ENCODE measurements around the gene USP4. TPM values are rescaled to one million over a fixed set of nuclear protein-coding genes. Genes with fewer than 3 reads are reported as not detected.
"Not testable (repeated sequence)": the region's sequence is repeated elsewhere in the genome, so short reads cannot be mapped to it uniquely, and the experiment has no call there.

Gene USP4
- total RNA-seq, 1 donor from 2014 or later = 48.8 TPM

- Mint-ChIP-seq H3K4me3 (no peak overlapping the region), H3K27ac (no peak overlapping the region), H3K36me3 (no peaks in the 10 kb centered on the region), H3K4me1 (ENCODE audit: unreplicated experiment) (peaks cover 4% of the 10 kb centered on the region), H3K9me3 (no peaks in the 10 kb centered on the region), H3K27me3 (no peaks in the 10 kb centered on the region)
- TF ChIP-seq, protein P1, sequence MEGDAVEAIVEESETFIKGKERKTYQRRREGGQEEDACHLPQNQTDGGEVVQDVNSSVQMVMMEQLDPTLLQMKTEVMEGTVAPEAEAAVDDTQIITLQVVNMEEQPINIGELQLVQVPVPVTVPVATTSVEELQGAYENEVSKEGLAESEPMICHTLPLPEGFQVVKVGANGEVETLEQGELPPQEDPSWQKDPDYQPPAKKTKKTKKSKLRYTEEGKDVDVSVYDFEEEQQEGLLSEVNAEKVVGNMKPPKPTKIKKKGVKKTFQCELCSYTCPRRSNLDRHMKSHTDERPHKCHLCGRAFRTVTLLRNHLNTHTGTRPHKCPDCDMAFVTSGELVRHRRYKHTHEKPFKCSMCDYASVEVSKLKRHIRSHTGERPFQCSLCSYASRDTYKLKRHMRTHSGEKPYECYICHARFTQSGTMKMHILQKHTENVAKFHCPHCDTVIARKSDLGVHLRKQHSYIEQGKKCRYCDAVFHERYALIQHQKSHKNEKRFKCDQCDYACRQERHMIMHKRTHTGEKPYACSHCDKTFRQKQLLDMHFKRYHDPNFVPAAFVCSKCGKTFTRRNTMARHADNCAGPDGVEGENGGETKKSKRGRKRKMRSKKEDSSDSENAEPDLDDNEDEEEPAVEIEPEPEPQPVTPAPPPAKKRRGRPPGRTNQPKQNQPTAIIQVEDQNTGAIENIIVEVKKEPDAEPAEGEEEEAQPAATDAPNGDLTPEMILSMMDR (conservative IDR thresholded peaks at IDR 0.05) = no peak
- DNase-seq (ENCODE audit: extremely low spot score, unreplicated experiment) = no peak
These were observed 91.0 kb downstream of the USP4 start for GRCh38 chr3:49248840-49249227.

- TF ChIP-seq, protein P1 (conservative IDR thresholded peaks at IDR 0.05) = no peak
- no peaks in the 10 kb centered on the region for H3K27me3 Mint-ChIP-seq
- H3K9me3 Mint-ChIP-seq = no peaks in the 10 kb centered on the region
- no peak for DNase-seq (ENCODE audit: extremely low spot score, unreplicated experiment)
- no peak overlapping the region for H3K4me3 Mint-ChIP-seq
- H3K4me1 Mint-ChIP-seq (ENCODE audit: unreplicated experiment) = peaks cover 2% of the 10 kb centered on the region
- H3K36me3 Mint-ChIP-seq = no peaks in the 10 kb centered on the region
- no peak overlapping the region for H3K27ac Mint-ChIP-seq
These were observed 95.2 kb downstream of the USP4 start for GRCh38 chr3:49244581-49245205.

DNA sequence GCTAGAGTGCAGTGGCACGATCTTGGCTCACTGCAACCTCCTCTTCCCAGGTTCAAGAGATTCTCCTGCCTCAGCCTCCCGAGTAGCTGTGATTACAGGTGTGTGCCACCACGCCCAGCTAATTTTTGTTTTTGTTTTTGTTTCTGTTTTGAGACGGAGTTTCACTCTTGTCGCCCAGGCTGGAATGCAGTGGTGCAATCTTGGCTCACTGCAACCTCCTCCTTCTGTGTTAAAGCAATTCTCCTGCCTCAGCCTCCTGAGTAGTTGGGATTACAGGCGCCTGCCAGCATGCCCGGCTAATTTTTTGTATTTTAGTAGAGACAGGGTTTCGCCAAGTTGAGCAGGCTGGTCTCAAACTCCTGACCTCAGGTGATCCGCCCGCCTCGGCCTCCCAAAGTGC, 99.8 kb downstream of the USP4 start:
- H3K4me1 Mint-ChIP-seq (ENCODE audit: unreplicated experiment); DNase-seq (ENCODE audit: extremely low spot score, unreplicated experiment); H3K27me3 Mint-ChIP-seq; H3K36me3 Mint-ChIP-seq; H3K4me3 Mint-ChIP-seq; H3K9me3 Mint-ChIP-seq: not testable (repeated sequence)
- peak overlapping the region; percentile 74 for H3K27ac Mint-ChIP-seq

GRCh38 chr3:49238274-49239127, 101.4 kb downstream of the USP4 start:
- peaks cover 6% of the 10 kb centered on the region for H3K9me3 Mint-ChIP-seq
- no peaks in the 10 kb centered on the region for H3K27me3 Mint-ChIP-seq
- TF ChIP-seq, protein P1 (conservative IDR thresholded peaks at IDR 0.05) = no peak
- H3K4me3 Mint-ChIP-seq = peak overlapping the region; percentile 65
- H3K36me3 Mint-ChIP-seq = peaks cover 7% of the 10 kb centered on the region
- no peak for DNase-seq (ENCODE audit: extremely low spot score, unreplicated experiment)
- H3K4me1 Mint-ChIP-seq (ENCODE audit: unreplicated experiment) = peaks cover 4% of the 10 kb centered on the region
- H3K27ac Mint-ChIP-seq = peak overlapping the region; percentile 83

DNA sequence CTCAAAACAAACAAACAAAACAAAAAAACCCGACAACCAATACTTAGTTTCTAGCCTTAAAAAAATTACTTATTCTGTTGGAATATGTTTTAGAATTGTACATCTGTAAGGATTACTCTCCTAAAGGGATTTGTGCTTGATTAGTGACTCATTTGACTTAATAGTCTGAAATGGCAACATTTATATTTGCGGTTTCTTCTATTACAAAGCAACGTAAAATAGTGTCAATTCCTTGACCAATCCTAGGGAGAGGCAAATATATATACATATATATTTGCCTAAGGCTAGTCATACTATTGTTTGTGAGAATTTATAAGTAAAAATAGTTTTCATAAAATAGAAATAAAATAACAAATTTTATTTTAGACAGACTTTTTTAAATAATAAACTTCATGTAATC, 102.5 kb downstream of the USP4 start:
- H3K4me1 Mint-ChIP-seq (ENCODE audit: unreplicated experiment) = peaks cover 4% of the 10 kb centered on the region
- no peak overlapping the region for H3K4me3 Mint-ChIP-seq
- peaks cover 11% of the 10 kb centered on the region for H3K9me3 Mint-ChIP-seq
- TF ChIP-seq, protein P1 (conservative IDR thresholded peaks at IDR 0.05) = no peak
- H3K27me3 Mint-ChIP-seq = no peaks in the 10 kb centered on the region
- H3K36me3 Mint-ChIP-seq = peaks cover 7% of the 10 kb centered on the region
- no peak overlapping the region for H3K27ac Mint-ChIP-seq
- DNase-seq (ENCODE audit: extremely low spot score, unreplicated experiment) = no peak

GRCh38 chr3:49236226-49236625, 103.6 kb downstream of the USP4 start:
- Mint-ChIP-seq H3K9me3 (peaks cover 15% of the 10 kb centered on the region), H3K4me1 (ENCODE audit: unreplicated experiment) (peaks cover 4% of the 10 kb centered on the region)

DNA sequence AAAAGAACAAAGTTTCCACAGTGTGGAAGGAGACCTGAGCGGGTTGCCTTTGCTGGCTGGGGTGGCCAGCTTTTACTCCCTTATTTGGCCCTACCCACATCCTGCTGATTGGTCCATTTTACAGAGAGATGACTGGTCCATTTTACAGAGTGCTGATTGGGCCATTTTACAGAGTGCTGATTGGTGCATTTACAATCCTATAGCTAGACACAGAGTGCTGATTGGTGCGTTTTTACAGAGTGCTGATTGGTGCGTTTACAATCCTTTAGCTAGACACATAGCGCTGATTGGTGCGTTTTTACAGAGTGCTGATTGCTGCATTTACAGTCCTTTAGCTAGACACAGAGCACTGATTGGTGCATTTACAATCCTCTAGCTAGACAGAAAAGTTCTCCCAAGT, 111.0 kb downstream of the USP4 start:
- H3K4me3 Mint-ChIP-seq; H3K27me3 Mint-ChIP-seq; DNase-seq (ENCODE audit: extremely low spot score, unreplicated experiment); H3K36me3 Mint-ChIP-seq; H3K4me1 Mint-ChIP-seq (ENCODE audit: unreplicated experiment); H3K27ac Mint-ChIP-seq: not testable (repeated sequence)
- H3K9me3 Mint-ChIP-seq = peaks cover 13% of the 10 kb centered on the region

More at GRCh38 chr3:49236226-49236625, 103.6 kb downstream of the USP4 start:
- TF ChIP-seq, protein P1 (conservative IDR thresholded peaks at IDR 0.05) = no peak
- DNase-seq (ENCODE audit: extremely low spot score, unreplicated experiment) = no peak
- Mint-ChIP-seq H3K4me3 (no peak overlapping the region), H3K27me3 (no peaks in the 10 kb centered on the region), H3K27ac (no peak overlapping the region), H3K36me3 (peaks cover 7% of the 10 kb centered on the region)

Measured in type B pancreatic cell (in vitro differentiated cells).